ENCODE results near the gene COL5A3. TPM values are rescaled to one million over a fixed set of nuclear protein-coding genes. Genes with fewer than 3 reads are reported as not detected.
A peak's percentile ranks its signal among the peaks of the same experiment; 100 is the strongest.

Gene COL5A3
- polyA plus RNA-seq, 2 of the 4 experiments (the other 2 are of a cell fraction) = 0.12 to 0.36 TPM

GRCh38 chr19:10021863-10022262, 11.6 kb upstream of the COL5A3 start:
- TF ChIP-seq USF2 (IDR thresholded peaks at IDR 0.05) (no peak), ZFP36 (IDR thresholded peaks at IDR 0.05; ENCODE audit: borderline replicate concordance, partially characterized antibody) (peak; percentile 79)
- Histone ChIP-seq H3K27ac (no peak overlapping the region), H3K9me3 (no peaks in the 10 kb centered on the region), H3K4me2 (no peak overlapping the region), H3K4me1 (peaks cover under 1% of the 10 kb centered on the region; the same call in 2 of the 3 replicates), H3K4me3 (no peak overlapping the region)
- DNase-seq (ENCODE audit: low read depth in 1 of 2, low spot score in 1 of 2) (no peak), FAIRE-seq (no peak), ATAC-seq (no peak)
- ChIA-PET CTCF (interaction anchor here (1.0 to 3.8 kb wide), 5 partner anchors 9 to 91 kb away, joined by 3 to 17 read pairs (median 5); partner anchors contain the start of gene RDH8), POLR2A (no interaction called here)
- 75% methylated on average over 2 of the region's 2 CpGs for WGBS (ENCODE audit: missing lambda C conversion rate)

GRCh38 chr19:10021446-10021845, 11.1 kb upstream of the COL5A3 start:
- H3K4me2 ChIP-seq = no peak overlapping the region
- FAIRE-seq = no peak
- DNase-seq (ENCODE audit: low read depth in 1 of 2, low spot score in 1 of 2) = no peak
- POLR2A ChIA-PET = no interaction called here
- no peaks in the 10 kb centered on the region for H3K4me1 ChIP-seq
- H3K9me3 ChIP-seq = no peaks in the 10 kb centered on the region
- H3K4me3 ChIP-seq = no peak overlapping the region
- TF ChIP-seq HEYL (CRISPR knock-in tag; IDR thresholded peaks at IDR 0.05) (no peak), REST (IDR thresholded peaks at IDR 0.05) (no peak), MYC (IDR thresholded peaks at IDR 0.05; ENCODE audit: borderline replicate concordance, low read length) (no peak), EP300 (IDR thresholded peaks at IDR 0.05) (no peak), CTCF (IDR thresholded peaks at IDR 0.05) (no peak), FOXS1 (CRISPR knock-in tag; IDR thresholded peaks at IDR 0.05) (no peak), RCOR1 (IDR thresholded peaks at IDR 0.05; ENCODE audit: low read depth, low read length) (no peak), GATA3 (IDR thresholded peaks at IDR 0.05; ENCODE audit: borderline replicate concordance) (no peak), CBX2 (IDR thresholded peaks at IDR 0.05; ENCODE audit: borderline replicate concordance, low read depth) (no peak), TP53 (CRISPR knock-in tag; IDR thresholded peaks at IDR 0.05) (no peak), FOSB (CRISPR knock-in tag; IDR thresholded peaks at IDR 0.05) (no peak), RAD21 (conservative IDR thresholded peaks at IDR 0.05 in 1 of 2, IDR thresholded peaks at IDR 0.05 in 1 of 2) (no peak), EHMT2 (IDR thresholded peaks at IDR 0.05; ENCODE audit: low read depth) (no peak), ATOH8 (CRISPR knock-in tag; IDR thresholded peaks at IDR 0.05; ENCODE audit: low read depth) (no peak), NR3C1 (IDR thresholded peaks at IDR 0.05) (no peak), ZNF302 (CRISPR knock-in tag; IDR thresholded peaks at IDR 0.05) (no peak), CHD4 (IDR thresholded peaks at IDR 0.05; ENCODE audit: borderline replicate concordance) (no peak), ZSCAN20 (CRISPR knock-in tag; IDR thresholded peaks at IDR 0.05) (no peak)
- 84% methylated on average over 20 of the region's 23 CpGs for WGBS (ENCODE audit: missing lambda C conversion rate)
- CTCF ChIA-PET = interaction anchor here (0.6 to 3.8 kb wide), 6 partner anchors 9 to 91 kb away, joined by 3 to 17 read pairs (median 4); partner anchors contain the start of gene RDH8
- H3K27ac ChIP-seq = no peak overlapping the region
- no peak for ATAC-seq
